Ovary (tissue), 9 donors: ENCODE data around the gene CCDC57. TPM values are rescaled to one million over a fixed set of nuclear protein-coding genes. Genes with fewer than 3 reads are reported as not detected.

Experiments
- DNase-seq, 5 donors: peaks; one replicate each; pipeline ENCODE4 v3.0.0-alpha.2; 2019 to 2020
- H3K27ac ChIP-seq, 2 donors: fragments of 200-600 bp; one replicate each; pipeline versions ENCODE4 v1.5.1 to v1.8.0; 2019 to 2022
- H3K27me3 ChIP-seq: fragments of 200-600 bp; one replicate; pipeline ENCODE4 v1.8.0; 2022
- H3K36me3 ChIP-seq: fragments of 200-600 bp; sonication (generic); one replicate; pipeline ENCODE4 v1.5.1; 2019
- H3K4me1 ChIP-seq: one replicate; pipeline ENCODE4 v1.8.1; 2013; ENCODE audit warnings: mild to moderate bottlenecking, moderate library complexity; ENCODE audit not compliant: insufficient read depth
- H3K4me3 ChIP-seq: fragments of 200-600 bp; sonication (generic); one replicate; pipeline ENCODE4 v1.5.1; 2017
- H3K9me3 ChIP-seq, 2 donors: fragments of 200-600 bp in 1 of 2; sonication (generic) in 1 of 2; one replicate each; pipeline versions ENCODE4 v1.5.1 to v1.8.1; 2013 to 2019; ENCODE audit warnings: mild to moderate bottlenecking in 1 of 2, moderate library complexity in 1 of 2
- CTCF ChIP-seq, 3 donors: fragments of 450-650 bp in 2 of 3; fragments of 200-600 bp in 1 of 3; IDR thresholded peaks; one replicate each; pipeline versions ENCODE4 v1.5.1 to v1.8.0; 2016 to 2022; ENCODE audit warnings: antibody characterized with exemption in 3 of 3, mild to moderate bottlenecking in 1 of 3
- EP300 ChIP-seq: sonication (generic); formaldehyde crosslinking; IDR thresholded peaks from one replicate; pipeline ENCODE4 v1.6.1; 2017; ENCODE audit warnings: antibody characterized with exemption
- POLR2A ChIP-seq: fragments of 450-650 bp; IDR thresholded peaks from one replicate; pipeline ENCODE4 v1.6.1; 2017; ENCODE audit warnings: antibody characterized with exemption, mild to moderate bottlenecking, moderate library complexity
- WGBS, 3 donors: extraction: QIAGEN DNeasy Blood & Tissue Kit in 1 of 3; methylation state at CpG; one replicate each; pipeline versions ENCODE4 v1.1.5 to v1.1.7; 2013 to 2017; 5-methylcytosine and 5-hydroxymethylcytosine counted together
- intact Hi-C, 4 donors: fragments of 100-400 bp; cut with DNase I; formaldehyde crosslinking; loops; one replicate each; pipeline versions ENCODE4 v1.11.0 to v1.15.1; 2022 to 2023
- polyA plus RNA-seq, 2 donors: library from polyadenylated mRNA; stranded (reverse); fragments of 200-250 nt in 1 of 2; fragments of 350-450 nt in 1 of 2; fragmentation: Illumina TruSeq in 1 of 2; extraction: RNeasy Lipid Tissue Mini Kit (QIAGEN cat#74804) in 1 of 2; gene quantifications; one replicate each; pipeline ENCODE4 v1.2.3, GENCODE V29; 2013 to 2014
- total RNA-seq, 7 donors: library from RNA; depleted of rRNA in 2 of 7; stranded (reverse); fragments of >200 nt in 2 of 7; fragmentation: NEBNext Ultra II Directional in 3 of 7; extraction: Animal tissue kit (Norgen Biotek cat#: 25700) in 3 of 7; gene quantifications; one replicate each; pipeline versions ENCODE4 v1.1.0 to v1.2.4, GENCODE V29; 2016 to 2023
- donor health status: DM: no; HTN: no; CAD: no; lungs with moderate emphysema.
- donor health status: DM: no; HTN: no; CAD: no.
- donor health status: Bipolar disorder and iron deficiency.
- donor health status: DM: yes; HTN: yes; CAD: no.
- donor health status: DM: no; HTN: no; CAD: no.
- donor health status: DM: yes; HTN: yes; CAD: no.

Gene CCDC57
- total and polyA plus RNA-seq, 9 donors, result 7.7 to 65.0 (median 40.3) TPM

- intact Hi-C loops, result no loop called here
- no peaks in the 10 kb centered on the region for H3K36me3 ChIP-seq
- DNase-seq, result peak in 3 of 5 donors; percentile 16 to 32 (median 16)
- TF ChIP-seq EP300, result no peak
- TF ChIP-seq POLR2A, result no peak
- no peak for TF ChIP-seq CTCF (IDR thresholded peaks at IDR 0.05)
- no peak overlapping the region for H3K4me3 ChIP-seq
- peaks cover 8% of the 10 kb centered on the region for H3K4me1 ChIP-seq
- no peaks in the 10 kb centered on the region for H3K9me3 ChIP-seq
- WGBS, 3 donors, result 60 to 82% (median 74%) methylated on average over 10 of the region's 10 CpGs
- no peaks in the 10 kb centered on the region for H3K27me3 ChIP-seq
- peak overlapping the region in 1 of 2 donors; percentile 27 for H3K27ac ChIP-seq
Measured at GRCh38 chr17:82101301-82101715, 111.3 kb downstream of the CCDC57 start.

- Histone ChIP-seq H3K36me3 (no peaks in the 10 kb centered on the region), H3K9me3 (no peaks in the 10 kb centered on the region), H3K4me3 (no peak overlapping the region), H3K27me3 (no peaks in the 10 kb centered on the region), H3K4me1 (peaks cover 8% of the 10 kb centered on the region), H3K27ac (peak overlapping the region in 1 of 2 donors; percentile 27)
- intact Hi-C loops, result no loop called here
- peak in 2 of 5 donors; percentile 23 to 38 for DNase-seq
- TF ChIP-seq EP300, result no peak
- no peak for TF ChIP-seq CTCF (IDR thresholded peaks at IDR 0.05)
- no peak for TF ChIP-seq POLR2A
- WGBS, 3 donors, result 85 to 90% (median 88%) methylated on average over 35 of the region's 35 CpGs
Measured at GRCh38 chr17:82100502-82101298, 111.9 kb downstream of the CCDC57 start.

GRCh38 chr17:82098939-82099763 is 113.5 kb downstream of the CCDC57 start:
- Histone ChIP-seq H3K9me3 (no peaks in the 10 kb centered on the region), H3K36me3 (no peaks in the 10 kb centered on the region), H3K27me3 (no peaks in the 10 kb centered on the region), H3K27ac (peak overlapping the region; percentile 96 to 98), H3K4me1 (peaks cover 8% of the 10 kb centered on the region), H3K4me3 (peak overlapping the region; percentile 72)
- intact Hi-C loops, result no loop called here
- DNase-seq, result no peak
- TF ChIP-seq POLR2A, result no peak
- TF ChIP-seq EP300, result no peak
- TF ChIP-seq CTCF (IDR thresholded peaks at IDR 0.05), result no peak
- WGBS, 3 donors, result 15 to 36% (median 21%) methylated on average over 33 to 80 of the region's 80 CpGs

- peaks cover 8% of the 10 kb centered on the region for H3K4me1 ChIP-seq
- peak; percentile 94 to 97 (median 96) for DNase-seq
- WGBS, 3 donors, result 0 to 1% (median 1%) methylated on average over 13 to 122 of the region's 124 CpGs
- H3K9me3 ChIP-seq, result no peaks in the 10 kb centered on the region
- H3K36me3 ChIP-seq, result no peaks in the 10 kb centered on the region
- H3K4me3 ChIP-seq, result peak within 1 kb of the TSS; percentile 72
- TF ChIP-seq EP300, result no peak
- peak; percentile 85 for TF ChIP-seq POLR2A
- TF ChIP-seq CTCF (IDR thresholded peaks at IDR 0.05), result peak in 2 of 3 donors; percentile 59 to 67
- H3K27ac ChIP-seq, result peak within 1 kb of the TSS; percentile 96 to 98
- intact Hi-C loops, result no loop called here
- no peaks in the 10 kb centered on the region for H3K27me3 ChIP-seq
Measured at GRCh38 chr17:82098169-82098938, 114.3 kb downstream of the CCDC57 start, which contains the start of gene FASN. Gene FASN (minus strand): TSS chr17:82098236. CDS start chr17:82096445, 1,791 bp downstream.
